ENCODE measurements around the gene HOOK1.
"Not testable (repeated sequence)": the region's sequence is repeated elsewhere in the genome, so short reads cannot be mapped to it uniquely, and the experiment has no call there.

The HOOK1 gene

DNA sequence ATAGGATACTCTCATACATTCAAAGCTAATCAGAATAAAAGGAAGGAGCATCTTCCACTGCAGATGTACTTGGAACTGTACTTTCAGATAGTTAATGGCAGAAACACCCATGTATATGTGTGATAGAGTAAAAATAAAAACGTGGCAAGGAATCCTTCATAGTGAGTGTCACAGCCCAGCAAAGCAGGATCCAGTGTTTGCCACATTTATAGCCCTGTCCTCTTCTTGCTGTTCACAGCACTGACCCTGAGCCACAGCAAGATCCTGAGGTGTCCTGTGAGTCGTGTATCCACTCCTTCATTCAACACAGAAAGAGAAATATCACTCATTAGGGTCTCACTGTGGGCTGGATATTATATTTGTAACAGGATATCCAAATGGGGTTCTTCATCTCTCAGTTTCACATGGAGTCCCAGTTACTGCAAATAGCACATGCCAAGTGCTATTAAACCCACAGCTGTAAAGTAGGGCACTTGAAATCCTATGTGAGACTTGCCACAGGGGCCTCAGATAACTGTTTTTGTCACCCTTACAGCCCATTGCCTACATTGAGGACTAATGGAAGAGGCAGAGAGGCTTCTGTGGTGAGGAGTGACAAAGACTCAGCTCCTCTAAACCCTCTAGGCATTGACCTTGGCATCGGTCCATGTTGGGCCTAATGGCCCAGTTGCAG lies 70.5 kb downstream of the HOOK1 start:
- DNase-seq (ENCODE audit: low read depth in 2 of 2) = no peak

DNA sequence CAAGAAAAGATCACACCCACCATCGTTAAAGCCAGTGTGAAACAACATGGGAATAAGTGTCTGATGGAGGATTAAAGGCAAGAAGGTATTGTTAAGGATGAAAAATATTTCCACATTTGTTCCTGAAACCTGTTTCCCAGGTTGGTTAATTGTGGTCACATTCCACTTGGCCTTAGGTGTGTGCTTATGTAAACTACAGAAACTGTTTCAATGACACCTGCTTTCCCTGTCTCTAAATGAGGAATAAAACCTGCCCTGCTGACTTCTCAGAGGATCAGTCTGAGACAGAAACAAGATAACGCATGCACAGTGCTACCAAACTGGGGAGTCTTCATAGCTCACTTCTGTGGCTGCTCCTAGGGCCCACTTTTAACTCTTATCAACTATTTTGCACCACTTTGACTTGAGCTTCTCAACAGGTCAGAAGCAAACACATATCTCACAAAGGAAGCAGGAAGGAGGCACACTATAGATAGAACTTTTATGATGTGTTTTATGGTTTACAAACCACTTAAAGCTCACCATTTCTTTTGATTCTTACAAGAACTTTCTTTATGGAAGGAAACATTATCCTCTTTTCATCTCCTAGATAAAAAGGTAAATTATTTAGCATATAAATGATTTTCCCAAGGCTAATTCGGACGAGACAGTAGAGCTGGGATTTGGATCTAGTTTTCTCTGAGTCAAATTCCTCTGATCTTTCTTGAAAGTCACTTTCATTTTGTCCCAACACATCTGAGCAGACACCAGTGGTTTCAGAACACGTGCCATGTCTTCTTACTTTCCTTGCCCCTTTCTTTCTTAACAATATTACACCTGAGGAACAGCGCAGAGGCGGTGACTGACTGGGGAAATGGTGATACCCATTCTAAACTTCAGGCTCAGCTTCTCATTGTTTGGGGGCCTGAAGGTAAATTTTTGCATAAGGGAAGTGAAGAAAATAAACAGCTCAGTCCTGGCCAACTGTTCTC lies 78.4 kb downstream of the HOOK1 start:
- no peak for DNase-seq (ENCODE audit: low read depth in 2 of 2)

DNA sequence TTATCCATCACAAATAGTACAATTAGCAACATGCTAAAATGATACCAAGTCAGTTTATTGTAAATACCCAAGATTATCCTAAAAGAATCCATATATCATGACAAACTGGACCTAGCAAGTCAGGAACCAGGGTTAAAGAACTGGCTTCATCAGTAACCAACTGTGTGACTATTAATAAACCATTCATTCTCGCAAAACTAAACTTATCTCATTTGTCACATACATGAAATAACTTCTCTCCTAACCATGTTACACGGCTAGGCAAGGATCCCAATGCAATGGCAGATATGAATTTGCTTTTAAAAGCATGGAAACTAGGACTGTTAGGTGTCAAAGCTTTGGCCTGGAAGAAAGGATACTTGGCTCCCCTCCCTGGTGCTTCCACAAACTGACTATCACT lies 82.4 kb downstream of the HOOK1 start:
- no peak for DNase-seq (ENCODE audit: low read depth in 2 of 2)

DNA sequence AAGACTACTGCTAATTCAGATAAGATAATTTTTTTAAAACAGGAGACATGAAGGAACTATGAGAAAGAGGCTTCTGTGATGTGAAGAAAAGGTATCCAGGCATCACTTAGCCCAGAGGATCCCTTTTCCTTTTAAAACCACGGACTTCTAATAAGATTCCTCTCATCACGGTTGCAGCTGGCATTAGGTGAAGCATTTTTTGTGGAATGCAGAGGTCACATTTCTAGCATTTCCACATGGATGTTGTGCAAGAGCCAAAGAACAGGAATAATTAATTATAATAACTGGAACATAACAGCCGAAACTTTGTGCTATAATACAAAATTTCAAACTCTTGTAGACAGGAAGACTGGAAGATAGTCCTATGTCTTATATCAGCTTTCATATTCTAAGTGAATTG lies 84.2 kb downstream of the HOOK1 start:
- no peak for DNase-seq (ENCODE audit: low read depth in 2 of 2)

DNA sequence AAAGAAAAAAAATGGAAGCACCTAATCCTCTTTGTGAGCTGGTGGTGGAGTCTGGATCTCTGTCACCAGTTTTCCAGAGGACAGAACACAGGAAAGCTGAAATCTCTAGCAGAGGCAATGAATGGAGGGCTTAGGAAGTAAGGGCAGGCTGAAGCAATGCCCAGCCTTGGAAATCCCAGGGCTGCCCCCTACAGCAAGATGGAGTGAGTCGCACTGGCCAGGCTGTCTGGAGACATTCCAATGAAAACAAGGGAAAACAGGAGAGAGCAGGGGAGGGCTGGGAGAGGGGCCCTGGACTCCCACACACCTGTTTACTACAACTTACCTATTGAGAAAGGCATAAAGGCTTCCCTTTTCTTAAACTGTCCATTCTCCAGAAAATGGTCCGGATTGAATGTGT lies 85.9 kb downstream of the HOOK1 start:
- no peak for DNase-seq (ENCODE audit: low read depth in 2 of 2)

DNA sequence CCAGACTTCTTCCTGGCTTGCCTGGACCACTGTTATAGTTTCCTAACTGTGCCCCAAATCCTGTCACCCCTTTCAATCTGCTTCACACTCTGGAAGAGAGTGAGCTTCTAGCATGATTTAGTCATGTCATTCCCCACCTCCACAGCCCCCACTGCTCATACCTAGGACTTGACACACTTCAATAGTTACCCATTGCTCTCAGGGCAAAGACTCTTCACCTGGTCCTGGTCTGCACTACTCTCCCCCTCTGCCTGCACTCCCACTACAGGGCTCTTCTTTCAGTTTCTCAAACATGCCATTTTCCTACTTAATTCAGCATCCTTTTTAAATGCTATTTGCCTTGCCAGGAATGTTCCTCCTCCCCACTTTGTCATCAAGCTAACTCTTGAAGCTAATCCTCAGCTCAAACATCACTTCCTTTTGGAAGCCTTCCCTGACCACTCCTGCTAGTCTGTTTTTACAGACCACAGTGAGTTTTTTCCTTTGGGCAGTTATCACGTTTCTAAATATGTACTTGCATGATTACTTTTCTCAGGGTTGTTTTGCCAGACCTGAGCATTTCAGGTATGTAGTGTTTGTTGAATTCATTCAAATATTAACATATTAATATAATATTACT lies 87.1 kb downstream of the HOOK1 start:
- no peak for DNase-seq (ENCODE audit: low read depth in 2 of 2)

DNA sequence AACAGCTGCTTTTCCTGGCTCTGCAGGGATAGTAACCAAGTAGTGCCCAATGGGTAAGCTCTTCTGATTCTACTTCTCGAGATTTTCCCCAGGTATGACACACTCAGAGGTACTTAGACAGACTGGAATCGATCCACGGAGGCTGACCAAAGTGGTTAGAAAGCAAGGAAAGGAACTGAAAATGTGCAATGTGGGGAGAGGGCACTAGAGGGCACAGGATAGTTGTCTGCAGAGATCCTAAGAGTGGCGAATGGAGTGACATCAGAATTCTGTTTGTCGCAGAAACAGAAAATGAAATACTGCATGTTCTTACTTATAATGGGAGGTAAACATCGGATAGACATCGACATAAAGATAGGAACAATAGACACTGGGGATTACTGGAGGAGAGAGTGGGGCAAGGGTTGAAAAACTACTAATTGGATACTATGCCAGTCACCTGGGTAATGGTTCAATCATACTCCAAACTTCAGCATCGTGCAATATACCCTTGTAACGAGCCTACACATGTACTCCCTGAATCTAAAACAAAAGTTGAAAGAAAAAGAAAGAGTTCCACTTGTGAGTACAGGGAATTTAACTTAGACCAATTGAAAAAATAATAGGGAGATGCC lies 88.5 kb downstream of the HOOK1 start:
- DNase-seq (ENCODE audit: low read depth in 2 of 2) = no peak

DNA sequence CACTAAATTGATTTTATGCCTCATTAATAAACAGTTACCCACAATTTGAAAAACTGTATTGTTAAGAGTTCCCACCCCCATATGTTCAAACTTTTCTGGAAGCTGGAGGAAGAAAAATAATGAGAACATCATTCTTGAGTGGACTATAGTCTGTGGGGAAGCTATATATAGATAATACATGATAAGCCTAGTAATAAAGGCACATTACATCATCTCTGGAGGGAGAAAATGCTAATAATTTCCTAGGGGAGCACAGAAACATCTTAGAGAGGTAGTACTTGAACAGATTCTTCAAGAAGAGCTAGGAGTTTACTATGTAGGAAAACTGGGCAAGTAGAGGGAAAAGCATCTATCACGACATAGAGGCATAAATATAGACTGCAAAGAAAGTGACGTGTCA lies 92.2 kb downstream of the HOOK1 start:
- no peak for DNase-seq (ENCODE audit: low read depth in 2 of 2)

DNA sequence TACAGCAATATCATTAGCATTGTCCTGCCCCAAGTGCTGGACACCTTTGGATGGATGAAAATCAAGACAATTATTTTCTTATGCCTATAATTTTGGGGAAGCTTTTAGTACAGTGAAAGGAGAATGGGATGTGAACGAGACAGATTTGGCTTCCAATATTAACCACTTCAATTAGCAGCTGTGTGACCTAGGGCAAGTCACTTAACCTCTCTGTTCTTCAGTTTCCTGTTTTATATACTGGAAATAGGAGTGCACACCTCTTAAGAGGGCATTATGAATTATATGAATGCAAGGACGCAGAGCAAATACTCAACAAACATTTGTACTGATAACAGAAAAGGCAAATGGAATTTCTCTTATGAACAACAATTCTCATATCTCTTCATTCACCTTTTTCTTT lies 93.3 kb downstream of the HOOK1 start:
- no peak for DNase-seq (ENCODE audit: low read depth in 2 of 2)

DNA sequence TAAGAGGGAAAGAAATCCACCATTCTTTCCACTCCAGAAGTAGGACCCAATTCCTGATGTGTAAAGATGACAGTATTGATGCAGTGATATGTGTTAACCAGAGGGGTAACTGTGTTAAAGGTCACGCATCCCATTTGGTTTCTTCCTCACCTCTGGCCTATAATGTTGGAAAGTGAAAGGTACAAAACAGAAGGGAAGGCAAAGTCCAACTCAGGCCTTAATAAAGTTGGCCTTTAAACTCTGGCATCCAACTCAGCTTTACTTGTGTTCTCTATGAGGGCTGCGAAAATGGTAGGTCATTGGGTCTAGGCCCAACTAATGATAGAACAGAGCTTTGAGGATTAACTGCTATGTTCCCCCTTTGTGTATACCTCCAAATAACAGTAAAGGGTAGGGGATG lies 93.9 kb downstream of the HOOK1 start:
- no peak for DNase-seq (ENCODE audit: low read depth in 2 of 2)

DNA sequence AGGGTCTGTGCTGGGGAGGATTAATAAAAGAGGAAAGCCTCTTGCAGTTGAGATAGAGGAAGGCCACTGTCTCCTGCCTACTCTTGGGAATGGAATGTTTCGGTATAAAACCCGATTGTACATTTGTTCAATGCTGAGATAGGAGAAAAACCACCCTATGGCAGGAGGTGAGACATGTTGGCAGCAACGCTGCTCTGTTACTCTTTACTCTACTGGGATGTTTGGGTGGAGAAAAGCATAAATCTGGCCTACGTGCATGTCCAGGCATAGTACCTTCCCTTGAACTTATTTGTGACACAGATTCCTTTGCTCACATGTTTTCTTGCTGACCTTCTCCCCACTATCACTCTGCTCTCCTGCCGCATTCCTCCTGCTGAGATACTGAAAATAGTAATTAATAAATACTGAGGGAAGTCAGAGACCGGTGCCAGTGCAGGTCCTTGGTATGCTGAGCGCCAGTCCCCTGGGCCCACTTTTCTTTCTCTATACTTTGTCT lies 100.1 kb downstream of the HOOK1 start:
- not testable (repeated sequence) for DNase-seq (ENCODE audit: low read depth in 2 of 2)

DNA sequence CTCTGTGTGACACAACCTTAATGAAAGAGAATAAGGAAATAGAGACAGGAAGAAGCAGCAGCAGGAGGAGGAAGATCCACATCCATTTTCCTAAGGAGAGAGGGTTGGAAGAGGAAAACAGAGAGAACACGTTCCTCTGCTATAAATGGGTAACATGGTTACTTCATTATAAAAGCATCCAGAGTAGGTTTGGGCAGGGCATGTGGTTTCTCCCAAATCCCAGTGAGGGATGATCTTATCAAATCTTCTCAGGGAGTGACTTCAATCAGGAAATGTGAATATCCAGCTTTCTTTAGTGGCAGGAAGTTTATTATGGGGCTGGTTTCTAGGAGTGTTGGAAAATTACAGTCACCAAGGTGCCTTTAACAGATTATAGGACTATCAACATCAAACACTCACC lies 100.8 kb downstream of the HOOK1 start:
- no peak for DNase-seq (ENCODE audit: low read depth in 2 of 2)

DNA sequence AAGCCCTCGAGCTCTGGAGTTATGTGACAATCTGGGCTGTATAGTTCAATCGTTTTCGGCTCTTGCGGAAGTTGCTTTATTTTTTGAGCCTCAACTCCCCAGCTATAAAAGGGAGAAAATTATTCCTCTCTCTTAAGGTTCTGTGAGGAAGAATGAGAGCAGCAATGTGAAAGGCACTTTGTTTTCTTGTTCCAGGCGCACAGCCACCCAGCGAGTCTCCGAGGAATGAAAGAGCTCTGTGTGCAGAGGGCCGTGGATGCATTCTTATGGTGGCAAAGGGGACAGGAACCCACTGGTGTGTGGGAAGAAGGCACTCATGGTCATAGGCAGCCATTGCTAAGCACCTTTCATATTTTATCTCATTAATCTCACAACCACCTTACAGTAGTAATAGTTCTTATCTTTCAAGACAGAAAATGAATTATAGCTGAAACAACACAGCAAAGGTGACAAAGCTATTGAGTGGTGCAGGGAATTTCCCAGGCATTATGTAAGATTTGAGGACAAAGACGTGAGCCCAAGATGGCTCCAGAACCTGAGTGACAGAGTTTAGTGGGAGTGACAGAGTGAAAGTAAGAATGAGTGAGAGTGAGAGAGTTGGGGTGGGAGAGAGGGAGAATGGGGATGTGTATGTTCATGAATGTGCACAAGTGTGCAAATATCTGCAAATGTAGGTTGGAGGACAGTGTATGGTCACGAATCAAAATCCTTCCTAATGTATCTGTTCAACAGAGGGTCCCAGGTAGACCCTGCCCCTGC lies 102.5 kb downstream of the HOOK1 start:
- DNase-seq (ENCODE audit: low read depth in 2 of 2) = no peak

DNA sequence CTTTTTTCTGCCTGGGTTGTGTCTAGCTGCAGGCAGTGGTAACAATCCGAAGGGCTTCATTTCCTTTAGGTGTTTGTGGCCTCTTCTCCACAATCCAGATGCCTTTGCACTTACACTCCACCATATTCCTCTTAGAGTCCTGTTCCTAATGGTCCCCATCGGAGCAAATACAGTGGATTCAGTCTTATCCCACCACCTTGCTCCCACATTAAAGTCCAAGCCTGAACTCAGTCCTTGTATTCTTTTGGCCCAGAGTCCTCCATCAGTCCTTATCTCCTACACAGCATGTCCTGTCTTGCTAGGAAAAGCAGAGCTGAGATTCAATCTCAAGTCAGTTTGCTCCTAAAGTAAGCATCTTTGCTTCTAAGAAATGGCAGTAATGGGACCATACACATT lies 103.0 kb downstream of the HOOK1 start:
- no peak for DNase-seq (ENCODE audit: low read depth in 2 of 2)

DNA sequence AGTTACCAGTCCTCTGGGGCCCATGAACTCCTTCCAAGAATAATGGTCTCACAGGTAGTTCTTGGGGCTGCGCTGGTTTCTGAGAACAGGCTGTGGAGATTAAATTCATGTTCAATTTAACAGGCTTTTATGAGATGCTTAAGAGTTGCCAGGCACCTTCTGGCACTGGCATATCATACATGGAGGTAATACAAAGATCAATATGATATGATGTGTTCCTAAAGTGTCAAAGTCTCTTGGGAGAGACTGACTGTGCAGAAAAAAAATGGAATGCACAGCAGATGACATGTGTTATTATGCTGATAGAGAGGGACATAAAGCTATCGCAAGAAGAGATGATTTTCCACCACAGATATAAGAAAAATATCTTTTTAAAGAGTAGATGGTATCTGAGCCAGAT lies 105.0 kb downstream of the HOOK1 start:
- DNase-seq (ENCODE audit: low read depth in 2 of 2) = no peak

DNA sequence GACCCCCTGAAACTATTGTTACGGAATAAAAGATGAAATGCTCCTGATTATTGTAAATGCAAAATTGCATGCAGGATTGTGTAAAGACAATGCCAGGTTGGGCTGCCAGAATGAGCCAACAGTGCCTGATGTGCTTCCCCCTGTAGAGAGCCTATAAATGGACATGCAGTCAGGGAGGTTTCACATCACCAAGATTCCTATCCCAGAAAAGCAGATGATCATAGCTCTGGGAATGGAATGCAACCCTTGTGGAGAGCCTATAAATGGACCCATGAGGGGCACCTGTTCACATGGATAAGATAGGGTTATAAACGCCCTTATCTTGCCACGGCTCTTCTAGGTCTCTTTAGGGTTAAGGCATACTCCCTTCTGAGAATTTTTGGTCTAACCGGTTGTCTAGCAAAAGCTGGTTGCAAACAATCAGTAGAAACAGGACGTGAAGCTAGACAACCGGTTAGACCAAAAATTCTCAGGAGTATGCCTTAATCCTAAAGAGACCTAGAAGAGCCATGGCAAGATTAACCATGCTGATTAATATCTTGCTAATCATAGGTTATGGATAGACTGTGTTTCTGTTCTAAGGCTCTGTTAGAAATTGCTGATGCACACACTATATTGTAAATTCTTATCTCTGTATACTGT lies 106.6 kb downstream of the HOOK1 start:
- DNase-seq (ENCODE audit: low read depth in 2 of 2) = not testable (repeated sequence)

DNA sequence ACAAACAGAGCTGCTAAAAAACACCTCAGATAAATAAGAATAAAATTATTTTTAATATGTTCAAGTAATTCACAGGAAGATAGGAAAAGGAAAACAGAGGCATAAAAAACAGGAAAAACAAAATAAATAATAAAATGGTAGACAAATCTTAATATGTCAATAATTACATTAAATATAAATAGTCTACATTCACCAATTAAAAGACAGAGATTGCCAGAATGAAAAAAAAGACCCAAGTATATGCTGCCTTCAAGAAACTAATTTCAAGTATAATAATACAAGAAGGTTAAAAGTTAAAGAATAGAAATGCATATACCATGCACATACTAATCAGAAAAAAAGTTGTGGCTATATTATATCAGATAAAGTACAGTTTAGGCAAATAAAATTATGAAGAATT lies 109.9 kb downstream of the HOOK1 start:
- no peak for DNase-seq (ENCODE audit: low read depth in 2 of 2)

Data from stimulated activated CD8-positive, alpha-beta memory T cell treated with anti-CD3 and anti-CD28 coated beads, Interleukin-15, amount 100 ng/mL, for 4 hours (primary cell).